Measurements from ENCODE around the gene PANK1.

PANK1 gene

DNA sequence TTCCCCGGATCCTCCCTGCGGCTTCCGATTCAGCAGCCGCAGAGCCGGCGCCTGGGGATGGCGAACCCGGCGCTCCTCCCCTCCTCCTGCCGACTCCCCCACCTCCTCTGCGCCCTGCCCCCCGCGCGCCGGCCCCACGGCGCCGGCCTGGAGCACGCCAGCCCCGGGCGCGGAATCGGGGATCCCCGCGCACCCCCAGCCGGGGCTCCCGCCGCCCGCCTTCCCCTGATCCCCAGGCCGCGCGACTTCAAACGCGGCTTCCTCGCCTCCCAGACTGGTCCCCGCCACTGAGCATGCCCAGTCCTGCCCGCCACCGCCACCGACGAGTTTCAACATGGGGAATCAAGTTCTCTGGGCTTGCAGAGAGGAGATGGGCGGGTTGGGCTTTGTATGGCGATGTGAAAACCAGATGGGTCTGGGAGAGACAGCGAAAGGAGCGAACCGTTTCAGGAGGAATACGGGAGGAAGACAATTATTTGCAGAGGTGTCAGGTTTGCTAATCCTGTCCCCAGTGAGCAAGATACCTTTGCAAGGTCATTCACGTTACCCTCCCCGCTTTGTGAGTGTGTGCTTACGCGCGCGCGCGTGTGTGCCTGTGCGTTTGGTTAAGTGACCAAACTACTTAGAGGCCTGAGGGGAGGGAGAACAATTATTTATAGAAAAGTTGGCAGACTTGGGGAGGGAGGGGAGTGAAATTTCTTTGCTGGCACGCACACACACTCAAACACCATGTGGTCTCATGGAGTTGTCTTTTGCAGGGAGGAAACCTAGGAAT lies at the start of gene PANK1:
TSS of gene PANK1 (minus strand) at position 276 of the 775 bp plus-strand sequence. CDS start 351 bp downstream, outside the sequence.
- peaks cover 7% of the 10 kb centered on the region for H3K4me1 Mint-ChIP-seq
- H3K9me3 Mint-ChIP-seq: no peaks in the 10 kb centered on the region
- DNase-seq (peak; percentile 80), ATAC-seq (peak; percentile 72)
- peak within 1 kb of the TSS; percentile 63 for H3K27ac Mint-ChIP-seq
- no peaks in the 10 kb centered on the region for H3K36me3 Mint-ChIP-seq (ENCODE audit: low read depth)
- H3K27me3 Mint-ChIP-seq: peaks cover 37% of the 10 kb centered on the region
- no peak within 1 kb of the TSS for H3K4me3 Mint-ChIP-seq

DNA sequence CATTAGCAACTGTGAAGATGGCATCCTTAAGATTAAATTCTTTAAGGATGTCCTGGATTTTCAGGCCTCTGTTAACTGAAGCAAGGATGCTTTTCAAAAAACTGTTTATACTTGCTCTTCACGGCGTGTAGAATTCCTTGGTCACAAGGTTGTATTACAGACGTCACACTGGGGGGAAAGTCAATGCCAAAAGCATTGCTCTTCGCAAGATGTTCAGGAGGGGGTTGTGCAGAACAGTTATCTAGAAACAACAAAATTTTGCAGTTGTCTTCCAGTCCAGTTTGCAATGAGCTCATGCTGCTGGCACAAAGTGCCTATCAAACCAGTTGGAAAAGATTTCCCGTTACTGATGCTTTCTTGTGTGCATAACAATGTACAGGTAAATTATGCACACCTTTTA lies 48.1 kb upstream of the PANK1 start:
- Mint-ChIP-seq H3K36me3 (ENCODE audit: low read depth) (no peaks in the 10 kb centered on the region), H3K9me3 (no peaks in the 10 kb centered on the region), H3K4me3 (no peak overlapping the region), H3K27me3 (no peaks in the 10 kb centered on the region), H3K27ac (no peak overlapping the region), H3K4me1 (no peaks in the 10 kb centered on the region)
- DNase-seq (no peak), ATAC-seq (no peak)

DNA sequence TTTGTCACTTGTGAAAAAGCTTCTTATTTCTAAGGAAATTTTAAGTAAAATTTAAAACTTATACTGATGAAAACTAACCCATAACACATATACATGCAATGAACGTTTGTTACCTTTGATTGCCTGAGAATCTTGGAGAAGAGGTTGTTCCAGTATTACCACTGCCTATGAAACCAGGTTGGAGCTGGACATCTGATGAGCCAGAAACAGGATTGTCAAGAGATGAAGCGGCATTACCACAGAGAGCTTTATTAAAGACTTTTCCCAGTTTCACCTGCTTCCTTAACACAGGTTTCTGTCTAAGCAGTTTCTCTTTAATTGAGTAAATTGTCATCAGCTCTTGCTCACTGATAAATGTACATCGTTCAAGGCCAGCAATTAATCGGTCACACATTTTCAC lies 47.4 kb upstream of the PANK1 start:
- DNase-seq (no peak), ATAC-seq (no peak)
- no peaks in the 10 kb centered on the region for H3K9me3 Mint-ChIP-seq
- H3K4me3 Mint-ChIP-seq: no peak overlapping the region
- peaks cover 3% of the 10 kb centered on the region for H3K27me3 Mint-ChIP-seq
- no peaks in the 10 kb centered on the region for H3K36me3 Mint-ChIP-seq (ENCODE audit: low read depth)
- no peak overlapping the region for H3K27ac Mint-ChIP-seq
- no peaks in the 10 kb centered on the region for H3K4me1 Mint-ChIP-seq

DNA sequence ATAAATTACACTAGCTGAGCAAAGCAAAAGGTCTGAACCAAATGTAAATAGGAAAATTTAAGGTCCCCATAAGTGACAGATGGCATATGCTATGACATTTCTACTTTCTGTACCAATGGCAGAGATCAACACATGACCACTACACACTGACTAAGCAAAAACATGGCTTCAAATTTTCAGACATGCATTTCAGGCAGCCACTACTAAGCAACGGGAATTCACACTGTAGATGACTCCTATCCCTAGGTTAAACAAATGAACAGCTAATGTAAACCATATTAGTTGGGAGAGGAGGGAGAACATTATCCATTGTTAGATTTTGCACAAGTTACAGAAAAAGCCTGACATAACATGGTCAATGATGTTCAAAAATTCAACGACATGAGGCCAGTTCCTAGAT lies 45.0 kb upstream of the PANK1 start:
- H3K36me3 Mint-ChIP-seq (ENCODE audit: low read depth): no peaks in the 10 kb centered on the region
- no peak overlapping the region for H3K27ac Mint-ChIP-seq
- ATAC-seq (no peak), DNase-seq (no peak)
- H3K4me3 Mint-ChIP-seq: no peak overlapping the region
- peaks cover 9% of the 10 kb centered on the region for H3K27me3 Mint-ChIP-seq
- no peaks in the 10 kb centered on the region for H3K9me3 Mint-ChIP-seq
- no peaks in the 10 kb centered on the region for H3K4me1 Mint-ChIP-seq

DNA sequence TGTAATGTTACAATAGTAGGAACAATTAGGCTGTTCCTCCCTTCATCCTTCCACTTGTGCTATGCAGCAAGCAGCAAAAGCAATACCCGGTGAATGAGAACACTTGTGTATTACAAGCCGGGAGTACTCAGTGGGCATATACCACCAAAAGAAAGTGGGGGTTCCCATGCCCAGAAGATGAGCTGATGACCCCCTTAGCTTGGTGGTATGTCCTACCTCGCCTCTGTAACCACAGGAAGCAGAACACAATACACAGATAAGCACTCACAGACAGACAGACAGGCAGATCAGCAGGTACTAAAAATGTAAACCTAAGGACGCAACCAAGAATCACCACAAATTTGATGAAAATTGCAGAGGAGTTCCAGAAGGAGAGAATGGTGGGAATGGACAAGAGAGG lies 40.9 kb upstream of the PANK1 start:
- Mint-ChIP-seq H3K27me3 (peaks cover 18% of the 10 kb centered on the region), H3K36me3 (ENCODE audit: low read depth) (no peaks in the 10 kb centered on the region), H3K4me3 (no peak overlapping the region), H3K4me1 (no peaks in the 10 kb centered on the region), H3K27ac (no peak overlapping the region), H3K9me3 (no peaks in the 10 kb centered on the region)
- DNase-seq (no peak), ATAC-seq (no peak)

DNA sequence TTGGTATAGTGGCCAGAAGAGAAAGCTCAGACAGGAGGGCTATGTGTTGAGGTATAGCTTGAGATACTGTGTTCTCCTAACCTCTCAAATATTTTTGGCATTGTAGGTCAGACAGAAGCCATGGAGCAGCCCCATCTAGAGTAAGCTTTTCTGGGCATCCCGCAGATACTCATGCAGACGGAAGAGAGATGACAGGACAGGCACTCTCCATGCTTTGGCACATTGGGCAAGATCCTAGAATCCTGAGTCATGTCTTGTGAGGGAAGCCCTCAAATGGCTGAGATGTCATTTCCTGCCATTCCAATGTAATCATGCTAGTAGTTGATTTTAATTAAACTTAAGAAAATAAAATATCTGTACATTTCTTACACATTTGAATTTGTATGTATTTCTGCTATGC lies 39.6 kb upstream of the PANK1 start:
- H3K36me3 Mint-ChIP-seq (ENCODE audit: low read depth): no peaks in the 10 kb centered on the region
- ATAC-seq: no peak

DNA sequence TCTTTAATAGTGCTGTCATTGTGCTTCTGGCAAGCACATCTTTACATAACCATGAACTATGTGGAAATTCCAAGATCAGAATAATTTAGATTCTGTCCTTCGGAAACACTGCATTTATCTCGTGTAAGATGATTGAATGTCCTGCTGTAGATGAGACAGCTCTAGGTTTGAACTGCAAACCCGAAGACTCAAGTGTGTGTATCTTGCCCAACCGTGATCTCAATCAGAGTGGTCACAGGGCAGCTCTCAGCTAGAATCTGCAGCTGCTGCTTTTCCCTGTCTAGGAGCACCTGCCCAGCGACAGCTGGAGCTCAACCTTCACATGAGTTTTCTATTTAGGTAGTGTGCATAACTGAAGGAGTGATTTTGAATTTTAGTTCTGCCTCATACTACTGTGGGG lies 38.8 kb upstream of the PANK1 start:
- Mint-ChIP-seq H3K27me3 (peaks cover 24% of the 10 kb centered on the region), H3K4me3 (no peak overlapping the region), H3K9me3 (no peaks in the 10 kb centered on the region), H3K4me1 (no peaks in the 10 kb centered on the region), H3K27ac (no peak overlapping the region), H3K36me3 (ENCODE audit: low read depth) (no peaks in the 10 kb centered on the region)
- ATAC-seq: no peak
- no peak for DNase-seq

More for the DNA sequence above, 39.6 kb upstream of the PANK1 start:
- H3K4me1 Mint-ChIP-seq: no peaks in the 10 kb centered on the region
- peaks cover 24% of the 10 kb centered on the region for H3K27me3 Mint-ChIP-seq
- no peaks in the 10 kb centered on the region for H3K9me3 Mint-ChIP-seq
- H3K4me3 Mint-ChIP-seq: no peak overlapping the region
- no peak for DNase-seq
- H3K27ac Mint-ChIP-seq: no peak overlapping the region

DNA sequence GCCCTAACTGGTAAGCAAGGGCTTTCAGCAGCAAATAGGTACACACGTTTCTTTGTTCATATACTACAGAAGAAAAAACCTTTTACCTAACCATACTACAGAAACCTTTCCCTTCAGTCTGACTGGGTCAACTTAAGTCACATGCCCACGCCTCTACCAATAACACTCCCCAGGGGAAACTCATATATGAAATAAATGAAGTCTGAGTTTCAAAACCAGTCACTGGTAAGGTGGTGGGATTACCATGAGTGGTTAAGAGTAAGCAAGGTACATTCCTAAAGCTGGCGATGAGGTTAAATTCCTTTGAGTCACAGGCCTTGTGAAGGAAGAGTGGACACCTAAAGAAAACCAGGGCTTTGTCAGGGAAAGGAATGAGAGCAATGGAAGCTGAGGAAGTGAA lies 34.9 kb upstream of the PANK1 start:
- no peak overlapping the region for H3K27ac Mint-ChIP-seq
- H3K9me3 Mint-ChIP-seq: no peaks in the 10 kb centered on the region
- peaks cover 20% of the 10 kb centered on the region for H3K27me3 Mint-ChIP-seq
- no peak overlapping the region for H3K4me3 Mint-ChIP-seq
- no peaks in the 10 kb centered on the region for H3K4me1 Mint-ChIP-seq
- ATAC-seq (peak; percentile 36), DNase-seq (no peak)
- no peaks in the 10 kb centered on the region for H3K36me3 Mint-ChIP-seq (ENCODE audit: low read depth)

DNA sequence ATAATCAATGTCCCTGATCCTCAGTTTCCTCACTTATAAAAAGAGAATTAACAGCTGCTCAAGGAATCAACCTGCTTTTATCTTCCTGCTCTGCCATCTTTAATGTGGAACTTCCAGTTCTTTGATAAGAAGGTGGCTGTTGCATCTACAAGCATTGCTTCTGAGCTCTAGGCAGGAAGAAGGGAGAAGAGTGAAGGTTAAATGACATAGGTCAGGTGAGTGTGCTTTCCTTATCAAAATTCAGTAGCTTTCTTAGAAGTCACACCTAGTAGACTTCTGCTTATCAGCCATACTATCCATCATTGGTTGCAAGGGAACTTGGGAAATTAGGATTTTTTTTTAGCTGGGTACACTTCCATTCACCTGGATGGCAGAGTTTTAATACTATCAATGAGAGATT lies 32.3 kb upstream of the PANK1 start:
- Mint-ChIP-seq H3K36me3 (ENCODE audit: low read depth) (no peaks in the 10 kb centered on the region), H3K27ac (no peak overlapping the region), H3K4me3 (no peak overlapping the region), H3K27me3 (peaks cover 11% of the 10 kb centered on the region), H3K4me1 (no peaks in the 10 kb centered on the region), H3K9me3 (no peaks in the 10 kb centered on the region)
- ATAC-seq: no peak
- DNase-seq: no peak

DNA sequence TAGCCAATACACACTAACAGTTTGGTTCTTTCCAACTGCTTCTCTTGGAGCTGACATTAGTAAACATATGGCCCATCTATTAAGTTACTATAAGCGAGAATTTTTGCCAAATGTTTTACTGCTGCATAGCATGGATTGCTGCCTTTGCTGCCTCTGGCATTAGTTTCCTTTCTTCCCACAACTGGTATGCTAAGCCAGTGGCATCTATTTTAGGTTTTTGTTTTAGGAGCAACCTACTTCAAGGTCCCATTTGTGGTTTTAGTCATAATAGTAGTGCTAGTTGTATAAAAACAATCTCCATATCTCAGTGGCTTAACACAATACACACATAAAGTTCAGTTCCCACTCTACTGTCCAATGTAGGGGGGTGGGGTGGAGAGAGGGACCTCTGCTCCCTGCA lies 25.9 kb upstream of the PANK1 start:
- no peaks in the 10 kb centered on the region for H3K36me3 Mint-ChIP-seq (ENCODE audit: low read depth)
- no peaks in the 10 kb centered on the region for H3K4me1 Mint-ChIP-seq
- no peaks in the 10 kb centered on the region for H3K9me3 Mint-ChIP-seq
- H3K27ac Mint-ChIP-seq: no peak overlapping the region
- DNase-seq (no peak), ATAC-seq (no peak)
- peaks cover 2% of the 10 kb centered on the region for H3K27me3 Mint-ChIP-seq
- H3K4me3 Mint-ChIP-seq: no peak overlapping the region

DNA sequence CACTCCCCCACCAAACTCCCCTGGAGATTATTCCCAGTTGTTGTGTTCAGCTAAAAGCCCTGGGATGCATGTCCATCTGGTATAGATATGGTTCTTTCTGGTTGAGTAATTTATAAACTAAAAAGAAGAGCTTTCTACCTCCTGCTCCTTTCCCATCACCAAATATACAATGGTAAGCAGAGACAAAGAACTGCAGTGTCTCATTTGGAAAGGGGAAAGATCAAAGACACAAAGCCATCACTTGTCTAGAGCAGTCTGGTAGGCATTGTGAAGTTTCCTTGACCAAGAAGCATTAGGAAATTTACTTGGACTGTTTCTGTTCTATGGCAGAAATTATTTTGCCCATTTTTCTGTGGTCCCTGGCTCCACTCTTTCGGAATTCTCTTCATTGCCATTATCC lies 24.9 kb upstream of the PANK1 start:
- no peaks in the 10 kb centered on the region for H3K9me3 Mint-ChIP-seq
- no peak overlapping the region for H3K27ac Mint-ChIP-seq
- H3K4me1 Mint-ChIP-seq: no peaks in the 10 kb centered on the region
- no peaks in the 10 kb centered on the region for H3K27me3 Mint-ChIP-seq
- no peak for ATAC-seq
- no peak overlapping the region for H3K4me3 Mint-ChIP-seq
- no peak for DNase-seq
- H3K36me3 Mint-ChIP-seq (ENCODE audit: low read depth): no peaks in the 10 kb centered on the region

DNA sequence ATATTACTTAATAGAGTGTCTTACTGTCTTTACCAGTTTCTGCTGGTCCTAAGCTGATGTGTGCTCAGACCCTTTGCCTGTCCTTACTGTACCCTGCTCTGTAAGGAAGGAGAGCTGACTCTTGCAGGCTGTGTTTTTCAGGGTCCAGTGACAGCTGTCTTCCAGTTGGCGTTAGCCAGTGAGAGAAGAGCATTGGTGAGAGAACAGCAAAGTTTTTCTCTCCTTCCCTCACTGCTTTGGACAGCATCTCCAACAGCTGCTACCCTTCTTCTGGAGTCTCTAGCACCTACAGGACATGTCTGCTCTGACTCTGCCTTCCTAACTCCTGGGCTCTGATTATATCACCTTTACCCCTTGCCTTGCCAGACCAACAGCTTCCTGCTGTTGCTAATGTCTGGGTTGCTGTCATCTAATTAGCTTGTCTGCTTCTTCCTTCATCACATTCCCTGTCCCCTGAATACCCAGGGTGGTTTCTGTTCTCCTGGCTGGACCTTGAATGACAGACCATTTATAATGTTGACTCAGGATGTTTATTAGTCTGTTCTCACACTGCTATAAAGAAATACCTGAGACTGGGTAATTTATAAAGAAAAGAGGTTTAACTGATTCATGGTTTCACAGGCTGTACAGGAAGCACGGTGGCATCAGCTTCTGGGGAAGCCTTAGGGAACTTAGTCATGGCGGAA lies 23.5 kb upstream of the PANK1 start:
- ATAC-seq: no peak
- H3K9me3 Mint-ChIP-seq: no peaks in the 10 kb centered on the region
- no peaks in the 10 kb centered on the region for H3K36me3 Mint-ChIP-seq (ENCODE audit: low read depth)
- DNase-seq: no peak
- no peak overlapping the region for H3K27ac Mint-ChIP-seq
- no peaks in the 10 kb centered on the region for H3K4me1 Mint-ChIP-seq
- H3K27me3 Mint-ChIP-seq: no peaks in the 10 kb centered on the region
- H3K4me3 Mint-ChIP-seq: no peak overlapping the region

DNA sequence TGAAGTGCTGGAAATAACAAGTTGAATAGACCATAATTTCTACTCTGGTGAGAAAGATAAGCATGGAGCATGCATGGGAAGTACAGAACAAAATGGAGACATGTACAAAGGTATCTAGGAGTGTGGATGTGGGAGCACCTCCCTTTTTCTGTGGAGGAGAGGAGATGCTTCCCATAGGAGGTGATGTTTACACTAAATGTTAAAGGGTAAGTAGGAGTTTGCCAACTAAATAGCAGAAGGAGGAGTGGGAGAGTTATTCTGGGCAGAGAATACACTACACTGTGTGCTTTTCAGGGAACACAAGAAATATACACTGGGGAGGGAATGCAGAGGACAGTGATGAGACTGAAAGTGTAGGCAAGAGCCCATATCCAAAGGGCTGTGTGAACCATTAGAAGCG lies 21.1 kb upstream of the PANK1 start:
- peaks cover 3% of the 10 kb centered on the region for H3K27me3 Mint-ChIP-seq

DNA sequence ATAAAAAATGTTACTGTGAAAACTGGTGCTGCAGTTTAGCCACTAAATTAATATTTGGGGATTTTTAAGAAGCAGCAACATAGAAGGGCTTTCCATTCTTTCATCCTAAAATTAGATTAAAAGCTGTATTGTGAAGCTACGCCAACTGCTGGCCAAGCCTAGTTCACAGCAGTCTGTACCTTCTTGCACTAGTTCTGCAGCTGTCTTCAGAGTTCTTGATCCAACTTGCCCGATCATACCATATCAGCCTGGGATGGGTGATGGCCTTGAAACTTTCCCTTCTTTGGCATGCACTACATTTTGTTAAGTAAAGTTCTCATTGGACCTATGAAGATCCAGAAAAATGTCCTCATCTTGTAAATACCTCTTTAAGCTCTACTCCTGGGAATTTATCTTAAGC lies 20.3 kb upstream of the PANK1 start:
- Mint-ChIP-seq H3K4me1 (no peaks in the 10 kb centered on the region), H3K27ac (no peak overlapping the region), H3K9me3 (no peaks in the 10 kb centered on the region), H3K27me3 (peaks cover 6% of the 10 kb centered on the region), H3K36me3 (ENCODE audit: low read depth) (no peaks in the 10 kb centered on the region), H3K4me3 (no peak overlapping the region)
- ATAC-seq (no peak), DNase-seq (no peak)

More for the DNA sequence above, 21.1 kb upstream of the PANK1 start:
- DNase-seq: no peak
- ATAC-seq: no peak
- H3K9me3 Mint-ChIP-seq: no peaks in the 10 kb centered on the region
- no peak overlapping the region for H3K4me3 Mint-ChIP-seq
- H3K27ac Mint-ChIP-seq: no peak overlapping the region
- no peaks in the 10 kb centered on the region for H3K36me3 Mint-ChIP-seq (ENCODE audit: low read depth)
- no peaks in the 10 kb centered on the region for H3K4me1 Mint-ChIP-seq

DNA sequence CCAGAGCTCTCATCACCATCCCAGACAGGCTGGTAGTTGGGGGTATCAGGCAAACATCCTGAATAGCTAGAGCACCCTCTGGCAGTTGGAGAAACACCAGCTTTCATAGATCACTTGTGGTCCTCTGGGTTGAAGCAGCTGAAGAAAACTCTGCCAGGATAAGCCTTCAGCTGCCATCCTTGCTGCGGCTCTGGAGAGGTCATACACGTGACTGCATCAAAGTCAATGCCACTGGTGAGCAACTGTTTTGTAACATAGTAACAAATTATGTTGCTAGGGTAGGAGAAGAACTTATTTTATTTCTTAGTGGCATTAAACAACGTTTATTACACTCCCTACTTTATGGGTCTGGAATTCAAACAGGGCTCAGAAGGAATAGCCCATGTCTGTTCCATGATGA lies 19.2 kb upstream of the PANK1 start:
- no peaks in the 10 kb centered on the region for H3K4me1 Mint-ChIP-seq
- no peak overlapping the region for H3K27ac Mint-ChIP-seq
- DNase-seq (no peak), ATAC-seq (no peak)
- H3K27me3 Mint-ChIP-seq: peaks cover 6% of the 10 kb centered on the region
- no peaks in the 10 kb centered on the region for H3K9me3 Mint-ChIP-seq
- no peaks in the 10 kb centered on the region for H3K36me3 Mint-ChIP-seq (ENCODE audit: low read depth)
- H3K4me3 Mint-ChIP-seq: no peak overlapping the region

All from activated naive CD8-positive, alpha-beta T cell treated with anti-CD3 and anti-CD28 coated beads, Interleukin-2, amount 50 U/mL, for 24 hours (primary cell).